Measurements from ENCODE around the gene UNC93B1.

- TF ChIP-seq CTCF (IDR thresholded peaks at IDR 0.05 in 8 of 11, conservative IDR thresholded peaks at IDR 0.05 in 3 of 11) (no peak), POLR2AphosphoS5 (IDR thresholded peaks at IDR 0.05) (peak in 1 of 3 donors; percentile 4)
Observed at GRCh38 chr11:68043349-68044144, 39.6 kb upstream of the UNC93B1 start.
